Measurements from ENCODE around the gene ZNF558.

ZNF558 gene

DNA sequence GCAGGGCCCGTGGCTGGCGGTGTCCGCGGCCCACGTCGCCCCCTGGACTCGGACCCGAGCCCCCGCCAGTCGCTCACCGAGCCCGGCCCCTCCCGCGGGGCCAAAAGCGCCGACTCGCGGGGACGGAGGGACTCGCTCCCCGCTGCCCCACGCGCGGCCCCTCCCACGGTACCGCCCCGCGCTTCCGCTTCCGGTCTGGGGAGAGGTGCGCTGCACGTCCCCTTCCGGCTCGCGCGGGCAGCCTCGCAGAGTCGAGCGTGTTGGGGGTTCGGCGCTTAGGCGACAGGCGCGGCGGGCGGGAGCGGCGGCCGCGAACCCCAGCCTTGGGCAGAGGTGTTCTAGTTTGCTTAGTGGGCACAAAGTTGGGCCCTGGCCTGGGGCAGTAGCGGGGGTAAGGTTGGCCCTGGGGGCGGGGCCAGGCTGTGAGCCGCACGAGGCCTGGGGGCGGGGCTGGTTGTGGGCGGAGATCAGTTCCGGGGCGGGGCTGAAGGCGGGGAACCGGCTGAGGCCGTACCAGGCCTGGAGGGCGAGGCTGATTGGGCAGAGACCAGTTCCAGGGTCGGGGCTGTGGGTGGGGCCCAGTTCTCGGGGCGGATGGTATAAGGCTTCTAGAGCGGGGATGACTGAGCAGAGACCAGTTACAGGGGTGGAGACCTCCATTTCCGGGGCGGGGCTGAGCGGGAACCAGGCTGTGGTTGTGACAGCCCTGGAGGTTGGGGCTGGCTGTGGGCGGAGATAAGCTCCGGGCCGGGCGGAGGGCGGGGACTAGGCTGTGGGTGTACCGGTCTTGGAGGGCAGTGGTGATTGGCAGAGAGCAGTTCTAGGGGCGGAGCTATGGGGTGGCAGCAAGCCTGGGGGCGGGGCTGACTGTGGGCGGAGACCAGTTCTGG is at the start of gene ZNF558, which contains the start of gene MBD3L1:
ZNF558 (minus strand) TSS at position 173 of the 890 bp plus-strand sequence. CDS start 9,645 bp downstream, outside the sequence.
MBD3L1 (plus strand) TSS at position 246 of the 890 bp plus-strand sequence. CDS start 10,302 bp downstream, outside the sequence.
- DNase-seq (ENCODE audit: low read depth): peak; percentile 97

DNA sequence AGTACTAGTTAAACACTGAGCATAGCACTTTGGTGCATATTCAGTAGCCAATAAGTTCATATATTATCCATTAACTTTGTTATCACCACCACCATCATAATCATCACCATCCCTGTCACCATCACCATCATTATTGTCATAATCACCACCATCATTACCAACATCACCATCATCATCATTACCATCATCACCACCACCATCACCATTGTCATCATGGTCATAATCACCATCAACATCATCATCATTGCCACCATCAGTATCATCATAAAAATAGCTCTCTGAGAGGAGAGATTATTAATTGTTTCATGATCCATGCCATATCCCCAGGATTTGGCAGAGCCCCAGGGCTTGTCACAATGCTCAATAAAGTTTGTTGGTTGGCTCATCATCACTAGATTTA is 49.4 kb upstream of the ZNF558 start:
- DNase-seq (ENCODE audit: low read depth): no peak

DNA sequence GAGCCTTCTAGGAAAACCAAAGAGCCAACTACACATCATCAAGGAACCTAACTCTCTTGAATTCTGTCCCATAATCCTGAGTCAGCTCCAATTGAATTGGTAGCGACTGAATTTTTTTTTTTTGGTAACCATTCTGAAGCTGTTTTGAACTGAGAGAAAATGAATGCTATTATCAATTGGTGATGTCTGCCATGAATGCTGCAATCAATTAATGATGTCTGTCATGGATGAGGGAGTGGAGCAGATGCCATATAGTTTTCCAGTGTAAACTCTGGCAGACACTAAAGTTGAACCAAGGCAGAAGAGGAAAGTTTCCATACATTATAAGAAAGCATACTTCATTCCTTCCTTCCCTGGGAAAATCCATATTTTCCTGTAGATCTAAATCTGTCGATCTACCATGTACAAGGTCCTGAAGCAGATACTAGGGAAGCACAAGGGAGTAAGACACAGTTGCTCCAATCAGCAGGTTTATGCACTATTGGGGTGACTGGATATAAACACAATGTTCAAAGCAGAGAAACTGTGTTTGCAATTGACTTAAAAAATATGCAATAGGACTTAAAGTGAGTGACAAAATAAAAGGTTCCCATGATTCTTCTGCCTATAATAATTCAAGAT is 48.9 kb upstream of the ZNF558 start:
- DNase-seq (ENCODE audit: low read depth): no peak

GRCh38 chr19:8877854-8878705 is 46.0 kb upstream of the ZNF558 start:
- DNase-seq (ENCODE audit: low read depth): no peak

- no peak for DNase-seq (ENCODE audit: low read depth)
Measured at GRCh38 chr19:8866344-8866743, 34.2 kb upstream of the ZNF558 start.

DNA sequence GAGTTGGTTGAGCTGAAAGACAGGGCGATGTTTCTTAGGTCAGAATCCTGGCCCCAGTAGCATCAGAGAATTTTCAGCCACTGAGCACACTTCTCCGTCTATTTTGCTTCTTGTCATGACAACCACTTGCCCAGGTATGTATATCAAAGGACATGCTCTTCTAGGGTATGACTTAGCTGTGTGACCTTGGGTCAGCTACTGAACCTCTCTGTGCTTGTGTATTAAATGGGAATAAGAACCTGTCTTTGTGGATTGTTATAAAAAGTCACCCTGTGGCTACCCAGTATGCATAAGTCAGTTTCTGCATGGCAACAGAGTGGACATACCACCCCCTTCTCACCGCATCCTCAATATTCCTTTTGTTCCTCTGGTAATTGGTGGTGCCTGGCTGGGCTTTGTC is 26.2 kb upstream of the ZNF558 start:
- no peak for DNase-seq (ENCODE audit: low read depth)

DNA sequence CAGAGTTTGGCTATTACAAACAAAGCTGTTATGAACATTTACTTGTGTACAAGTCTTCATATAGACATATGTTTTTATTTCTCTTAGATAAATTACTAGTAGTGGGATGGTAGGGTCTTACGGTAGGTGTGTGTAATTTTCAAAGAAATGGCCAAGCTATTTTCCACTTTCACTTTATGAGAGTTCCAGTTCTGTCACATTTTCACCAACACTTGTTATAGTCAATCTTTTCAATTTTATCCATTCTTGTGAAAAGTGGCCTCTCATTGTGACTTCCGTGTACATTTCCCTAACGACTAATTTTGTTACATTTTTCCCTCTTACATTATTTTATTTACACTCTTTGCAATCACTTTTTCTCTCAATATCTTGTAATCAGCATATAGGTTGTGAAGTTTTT is 18.4 kb upstream of the ZNF558 start:
- DNase-seq (ENCODE audit: low read depth): no peak

DNA sequence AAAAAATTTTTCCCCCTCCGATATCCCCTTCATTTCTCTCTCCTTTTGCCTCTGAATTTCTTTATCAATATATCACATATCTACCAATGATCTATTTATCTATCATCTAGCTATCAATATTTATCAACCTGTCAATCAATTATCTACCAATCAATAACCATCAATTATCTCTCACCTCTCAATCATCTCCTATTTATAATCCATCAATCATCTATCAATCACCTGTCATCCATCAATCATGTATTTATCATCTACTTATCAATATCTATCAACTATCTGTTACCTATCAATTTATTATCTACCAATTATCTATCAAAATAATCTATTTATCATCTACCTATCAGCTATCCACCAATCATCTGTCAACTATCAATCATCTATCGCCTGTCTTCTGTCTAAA is 17.1 kb upstream of the ZNF558 start:
- DNase-seq (ENCODE audit: low read depth): no peak

DNA sequence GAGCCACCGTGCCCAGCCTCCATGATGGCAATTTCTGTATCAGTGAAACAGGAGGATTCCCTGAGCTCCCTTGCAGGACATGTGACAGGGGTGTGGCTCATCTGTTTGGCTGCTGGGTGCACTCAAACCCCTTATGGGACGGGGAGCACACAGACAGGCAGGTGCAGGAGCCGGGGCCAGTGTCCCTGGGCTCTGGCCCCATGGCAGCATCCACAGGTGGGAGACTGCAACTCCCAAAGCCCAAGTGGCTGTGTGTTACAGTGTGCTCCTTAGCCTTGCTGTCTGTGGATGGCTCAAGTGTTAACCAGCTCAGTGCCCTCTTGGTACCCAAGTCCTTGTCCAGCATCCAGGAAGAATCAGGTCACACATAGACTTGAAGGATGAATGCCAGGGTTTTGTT is 14.7 kb upstream of the ZNF558 start:
- DNase-seq (ENCODE audit: low read depth): no peak

DNA sequence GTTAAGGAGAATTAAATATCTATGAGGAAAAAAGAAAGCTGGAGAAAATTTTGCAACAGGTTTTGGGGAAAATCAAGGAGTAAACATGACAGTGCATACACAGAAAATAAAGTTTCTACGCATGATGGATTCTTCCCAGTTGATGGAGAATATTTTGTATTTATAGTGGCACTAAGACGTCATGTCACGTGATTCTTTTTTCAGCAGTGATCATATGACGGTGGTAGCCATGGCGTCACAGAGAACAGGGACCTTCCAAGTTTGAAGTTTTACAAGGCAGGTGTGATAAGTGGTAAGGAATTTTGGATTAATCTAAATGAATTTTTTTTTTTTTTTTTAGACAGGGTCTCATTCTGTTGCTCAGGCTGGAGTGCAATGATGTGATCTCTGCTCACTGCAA is 8.6 kb upstream of the ZNF558 start:
- no peak for DNase-seq (ENCODE audit: low read depth)

DNA sequence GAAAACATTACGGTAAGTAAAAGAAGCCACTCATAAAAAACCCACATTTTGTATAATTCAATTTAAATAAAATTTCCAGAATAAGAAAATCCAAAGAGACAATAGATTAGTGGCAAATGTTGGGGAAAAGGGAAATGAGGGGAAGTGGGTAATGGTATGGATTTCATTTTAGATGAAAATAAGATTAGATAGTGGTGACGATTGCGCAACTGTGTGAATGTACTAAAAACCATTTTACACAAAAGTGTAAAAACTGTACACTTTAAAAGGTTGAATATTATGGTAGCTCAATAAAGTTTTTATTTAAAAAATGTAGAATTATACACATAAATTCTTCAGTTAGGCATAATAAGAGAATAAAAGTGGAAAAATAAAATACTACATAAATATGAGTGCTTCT is 3.8 kb upstream of the ZNF558 start:
- DNase-seq (ENCODE audit: low read depth): no peak

GRCh38 chr19:8835446-8835845 is 3.3 kb upstream of the ZNF558 start:
- DNase-seq (ENCODE audit: low read depth): no peak

DNA sequence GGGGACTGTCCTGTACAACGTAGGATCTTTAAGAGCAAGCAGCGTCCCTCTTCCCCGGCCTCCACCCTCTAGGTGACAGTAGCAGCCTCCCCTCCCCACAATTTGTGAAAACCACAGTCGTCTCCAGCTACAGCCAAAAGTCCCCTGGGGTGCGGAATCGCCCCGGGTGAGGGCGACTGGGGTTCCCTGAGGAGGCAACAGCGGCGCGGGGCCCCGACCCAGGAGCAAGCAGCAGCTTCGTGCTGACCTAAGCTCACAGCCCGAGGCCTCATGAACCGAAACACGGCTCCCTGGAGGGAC is 322 bp downstream of the ZNF558 start:
- no peak for DNase-seq (ENCODE audit: low read depth)

DNA sequence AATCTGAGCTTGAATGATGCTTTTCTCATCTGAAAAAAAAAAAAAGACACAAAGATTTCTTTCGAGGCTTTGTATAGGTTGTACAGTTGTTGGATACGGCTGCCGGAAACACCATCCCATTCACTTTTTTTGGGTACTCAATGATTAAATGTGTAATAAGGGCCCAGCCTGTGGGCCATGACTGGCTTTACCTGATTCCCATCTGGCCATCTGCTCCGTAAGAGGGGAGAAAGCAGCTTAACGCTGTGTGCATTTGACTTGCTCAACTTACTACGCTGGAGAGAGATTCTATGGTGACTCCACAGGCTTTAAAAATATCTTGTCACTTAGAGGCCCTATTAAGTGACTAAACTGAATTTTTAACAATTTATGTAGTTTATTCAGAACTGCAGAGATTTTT is 731 bp downstream of the ZNF558 start:
- DNase-seq (ENCODE audit: low read depth): no peak

GRCh38 chr19:8827277-8827676 is 4.8 kb downstream of the ZNF558 start:
- no peak for DNase-seq (ENCODE audit: low read depth)

GRCh38 chr19:8826371-8826770 is 5.7 kb downstream of the ZNF558 start:
- no peak for DNase-seq (ENCODE audit: low read depth)

GRCh38 chr19:8821748-8822241 is 10.3 kb downstream of the ZNF558 start:
- no peak for DNase-seq (ENCODE audit: low read depth)

- no peak for DNase-seq (ENCODE audit: low read depth)
Measured at GRCh38 chr19:8820234-8820633, 11.9 kb downstream of the ZNF558 start.

DNA sequence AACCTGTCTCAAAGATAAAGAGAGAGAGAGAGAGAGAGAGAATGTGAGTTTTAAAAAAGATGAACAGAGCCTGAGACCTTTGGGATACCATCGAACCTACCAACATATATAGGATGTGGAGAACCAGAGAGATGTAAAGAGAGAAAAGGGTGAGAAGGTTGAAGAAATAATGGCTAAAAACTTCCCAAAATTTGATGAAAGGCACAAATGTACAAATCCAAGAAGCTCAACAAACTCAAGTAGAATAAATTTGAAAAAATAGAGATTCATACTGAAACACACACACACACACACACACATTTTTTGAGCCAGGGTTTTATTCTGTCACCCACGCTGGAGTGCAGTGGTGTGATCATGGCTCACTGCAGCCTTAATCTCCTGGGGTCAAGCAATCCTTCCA is 16.3 kb downstream of the ZNF558 start:
- DNase-seq (ENCODE audit: low read depth): no peak

DNA sequence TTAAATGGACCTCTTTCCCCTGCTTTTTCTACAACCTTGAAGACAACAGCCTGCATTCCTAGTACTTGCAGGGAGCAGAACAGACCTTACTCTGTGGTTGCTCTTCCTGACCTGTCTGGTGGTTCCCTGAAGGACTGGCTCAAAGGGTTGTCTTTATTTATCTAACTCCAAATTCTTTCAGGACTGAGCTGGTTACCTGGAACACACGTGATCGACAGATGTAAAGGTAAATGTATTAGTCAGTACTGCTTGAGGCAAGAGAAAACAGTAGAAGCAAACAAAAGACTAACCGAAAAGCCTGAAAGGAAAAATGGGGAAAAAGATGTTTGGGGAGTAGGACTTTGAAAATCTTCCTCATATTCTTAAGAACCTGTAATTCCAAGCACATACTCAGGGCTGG is 17.9 kb downstream of the ZNF558 start:
- no peak for DNase-seq (ENCODE audit: low read depth)

GRCh38 chr19:8811315-8812172 is 20.6 kb downstream of the ZNF558 start:
- no peak for DNase-seq (ENCODE audit: low read depth)

DNA sequence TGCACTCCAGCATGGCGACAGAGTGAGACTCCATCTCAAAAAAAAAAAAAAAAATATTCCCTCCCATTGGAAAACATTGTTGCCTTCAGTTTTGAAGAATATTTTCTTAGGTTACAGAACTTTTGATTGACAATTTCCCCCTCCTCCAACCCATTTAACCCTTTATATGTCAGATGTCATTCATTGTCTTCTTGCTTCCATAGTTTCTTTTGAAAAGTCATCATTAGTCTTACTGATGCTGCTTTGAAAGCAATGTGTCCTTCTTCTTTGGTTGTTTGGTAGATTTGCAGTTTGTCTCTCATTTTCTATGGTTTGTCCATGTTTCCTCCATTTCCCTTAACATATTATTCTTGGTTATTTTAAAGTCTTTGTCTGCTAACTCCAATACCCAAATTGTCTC is 25.4 kb downstream of the ZNF558 start:
- no peak for DNase-seq (ENCODE audit: low read depth)
